Loucy (cell line): ENCODE measurements around the gene TCHHL1.

ENCODE experiments used
- H2AFZ ChIP-seq: fragments of 200-600 bp; sonication (generic); 2 replicates; pipeline ENCODE4 v1.6.0; 2016; ENCODE audit warnings: antibody characterized with exemption, mild to moderate bottlenecking, low read length, moderate library complexity
- H3F3A ChIP-seq: fragments of 200-600 bp; 2 replicates; pipeline ENCODE4 v1.6.0; 2016; ENCODE audit warnings: antibody characterized with exemption, low read depth, mild to moderate bottlenecking
- H3K27me3 ChIP-seq: fragments of 200-600 bp; sonication (generic); 2 replicates; pipeline ENCODE4 v1.6.1; 2014; ENCODE audit warnings: low read length, mild to moderate bottlenecking; ENCODE audit not compliant: insufficient read depth, poor library complexity, severe bottlenecking
- H3K36me3 ChIP-seq: fragments of 200-600 bp; sonication (generic); 2 replicates; pipeline ENCODE4 v1.6.1; 2016; ENCODE audit warnings: low read length; ENCODE audit not compliant: insufficient read depth
- H3K4me1 ChIP-seq: fragments of 200-600 bp; sonication (generic); 2 replicates; pipeline ENCODE4 v1.5.1; 2014; ENCODE audit warnings: low read length, mild to moderate bottlenecking; ENCODE audit not compliant: insufficient read depth, poor library complexity, severe bottlenecking
- H3K4me2 ChIP-seq: fragments of 200-600 bp; sonication (generic); 2 replicates; pipeline ENCODE4 v1.6.0; 2014; ENCODE audit warnings: antibody characterized with exemption, low read length, low read depth, mild to moderate bottlenecking; ENCODE audit not compliant: poor library complexity, severe bottlenecking
- H3K4me3 ChIP-seq: fragments of 200-600 bp; sonication (generic); 2 replicates; pipeline ENCODE4 v1.5.1; 2014; ENCODE audit warnings: low read length, mild to moderate bottlenecking, mixed read lengths; ENCODE audit not compliant: poor library complexity, severe bottlenecking
- H3K79me2 ChIP-seq: fragments of 200-600 bp; sonication (generic); 2 replicates; pipeline ENCODE4 v1.6.1; 2014; ENCODE audit warnings: low read length; ENCODE audit not compliant: insufficient read depth
- H3K9ac ChIP-seq: fragments of 200-600 bp; sonication (generic); 2 replicates; pipeline ENCODE4 v1.6.0; 2014; ENCODE audit warnings: mild to moderate bottlenecking, low read depth, low read length, moderate library complexity; ENCODE audit not compliant: poor library complexity, severe bottlenecking
- H3K9me2 ChIP-seq: fragments of 200-600 bp; sonication (generic); replicated peaks from 2 replicates; pipeline ENCODE4 v1.6.1; 2016; ENCODE audit warnings: low read depth, low read length, mixed read lengths
- H3K9me3 ChIP-seq: fragments of 200-600 bp; sonication (generic); 2 replicates; pipeline ENCODE4 v1.6.1; 2014; ENCODE audit warnings: mild to moderate bottlenecking, antibody characterized with exemption, low read length, low read depth; ENCODE audit not compliant: insufficient read depth
- H4K20me1 ChIP-seq: fragments of 200-600 bp; sonication (generic); 2 replicates; pipeline ENCODE4 v1.6.0; 2014; ENCODE audit warnings: antibody characterized with exemption, low read length, mild to moderate bottlenecking; ENCODE audit not compliant: insufficient read depth, poor library complexity, severe bottlenecking
- EZH2phosphoT487 ChIP-seq: fragments of 200-600 bp; IDR thresholded peaks from 2 replicates; pipeline ENCODE4 v1.6.1; 2018; ENCODE audit warnings: antibody characterized with exemption, mild to moderate bottlenecking, moderate library complexity, borderline replicate concordance
- TF ChIP-seq, protein P1 (sequence below): fragments of 200-600 bp; sonication (generic); conservative IDR thresholded peaks from 2 replicates; pipeline ENCODE4 v1.5.1; 2014; ENCODE audit warnings: mild to moderate bottlenecking, antibody characterized with exemption, low read length

TCHHL1 gene

DNA sequence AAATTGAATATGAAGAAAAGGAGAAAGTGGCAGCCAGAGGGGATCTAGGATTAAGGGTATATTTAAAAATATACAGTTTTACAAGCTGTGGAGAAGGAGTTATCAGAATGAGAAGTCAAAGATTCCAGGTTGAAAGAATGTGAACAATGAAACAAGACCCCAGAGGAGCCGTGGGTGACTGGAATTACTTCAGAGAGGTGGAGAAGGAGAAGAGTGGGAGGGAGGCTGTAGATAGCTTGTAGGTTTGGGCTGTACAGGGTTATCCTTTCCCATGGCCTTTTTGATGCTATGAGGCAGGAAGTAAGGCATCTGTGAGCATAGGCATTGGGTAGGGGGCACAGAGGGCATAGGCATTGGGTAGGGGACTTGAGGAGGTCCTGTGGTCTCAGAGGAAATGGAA, 46.8 kb downstream of the TCHHL1 start:
- no peak overlapping the region for H3K4me3 ChIP-seq

GRCh38 chr1:152039886-152040285, 49.0 kb downstream of the TCHHL1 start:
- peaks cover 14% of the 10 kb centered on the region for H3K27me3 ChIP-seq

More for the DNA sequence above, 46.8 kb downstream of the TCHHL1 start:
- TF ChIP-seq EZH2phosphoT487: no peak
- TF ChIP-seq, protein P1, sequence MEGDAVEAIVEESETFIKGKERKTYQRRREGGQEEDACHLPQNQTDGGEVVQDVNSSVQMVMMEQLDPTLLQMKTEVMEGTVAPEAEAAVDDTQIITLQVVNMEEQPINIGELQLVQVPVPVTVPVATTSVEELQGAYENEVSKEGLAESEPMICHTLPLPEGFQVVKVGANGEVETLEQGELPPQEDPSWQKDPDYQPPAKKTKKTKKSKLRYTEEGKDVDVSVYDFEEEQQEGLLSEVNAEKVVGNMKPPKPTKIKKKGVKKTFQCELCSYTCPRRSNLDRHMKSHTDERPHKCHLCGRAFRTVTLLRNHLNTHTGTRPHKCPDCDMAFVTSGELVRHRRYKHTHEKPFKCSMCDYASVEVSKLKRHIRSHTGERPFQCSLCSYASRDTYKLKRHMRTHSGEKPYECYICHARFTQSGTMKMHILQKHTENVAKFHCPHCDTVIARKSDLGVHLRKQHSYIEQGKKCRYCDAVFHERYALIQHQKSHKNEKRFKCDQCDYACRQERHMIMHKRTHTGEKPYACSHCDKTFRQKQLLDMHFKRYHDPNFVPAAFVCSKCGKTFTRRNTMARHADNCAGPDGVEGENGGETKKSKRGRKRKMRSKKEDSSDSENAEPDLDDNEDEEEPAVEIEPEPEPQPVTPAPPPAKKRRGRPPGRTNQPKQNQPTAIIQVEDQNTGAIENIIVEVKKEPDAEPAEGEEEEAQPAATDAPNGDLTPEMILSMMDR: no peak
- Histone ChIP-seq H3K79me2 (peaks cover 3% of the 10 kb centered on the region; the same call in 1 of the 2 replicates), H3K36me3 (no peaks in the 10 kb centered on the region), H3K4me1 (peaks cover 48% of the 10 kb centered on the region), H2AFZ (0 out of 2 replicates have a peak overlapping the region, but pooled peaks have one; percentile 10), H4K20me1 (no peaks in the 10 kb centered on the region), H3K9me3 (no peaks in the 10 kb centered on the region), H3K27me3 (no peaks in the 10 kb centered on the region), H3K4me2 (no peak overlapping the region), H3K9ac (no peak overlapping the region), H3F3A (0 out of 2 replicates have a peak, but pooled peaks cover 2% of the 10 kb centered on the region), H3K9me2 (no peaks in the 10 kb centered on the region)

GRCh38 chr1:152039461-152039860, 49.4 kb downstream of the TCHHL1 start:
- Histone ChIP-seq H3K4me3 (no peak overlapping the region), H3K4me2 (no peak overlapping the region), H3K9me2 (no peaks in the 10 kb centered on the region), H3K79me2 (peaks cover 20% of the 10 kb centered on the region), H3K4me1 (peaks cover 32% of the 10 kb centered on the region), H2AFZ (no peak overlapping the region), H3K9me3 (no peaks in the 10 kb centered on the region), H4K20me1 (no peaks in the 10 kb centered on the region), H3K27me3 (peaks cover 14% of the 10 kb centered on the region), H3F3A (peaks cover 11% of the 10 kb centered on the region), H3K36me3 (no peaks in the 10 kb centered on the region), H3K9ac (no peak overlapping the region)
- TF ChIP-seq, protein P1: no peak
- TF ChIP-seq EZH2phosphoT487: no peak

More at GRCh38 chr1:152039886-152040285, 49.0 kb downstream of the TCHHL1 start:
- Histone ChIP-seq H2AFZ (no peak overlapping the region), H3F3A (peaks cover 8% of the 10 kb centered on the region), H3K9ac (no peak overlapping the region), H3K4me1 (peaks cover 34% of the 10 kb centered on the region), H3K9me2 (no peaks in the 10 kb centered on the region), H3K36me3 (no peaks in the 10 kb centered on the region), H4K20me1 (no peaks in the 10 kb centered on the region), H3K9me3 (no peaks in the 10 kb centered on the region), H3K4me3 (no peak overlapping the region), H3K79me2 (peaks cover 19% of the 10 kb centered on the region), H3K4me2 (no peak overlapping the region)
- TF ChIP-seq, protein P1: no peak
- TF ChIP-seq EZH2phosphoT487: no peak
